ENCODE data around the gene USP32.

GRCh38 chr17:60164164-60164563 lies 227.8 kb downstream of the USP32 start:
- TF ChIP-seq CTCF (IDR thresholded peaks at IDR 0.05; ENCODE audit: insufficient read depth, low read length, poor library complexity, severe bottlenecking), result no peak
- TF ChIP-seq EZH2phosphoT487 (conservative IDR thresholded peaks at IDR 0.05; ENCODE audit: low read length), result no peak

All from SU-DHL-6 (cell line).